Upper lobe of left lung (tissue), 4 donors: ENCODE measurements around the gene SIMC1.

Experiments
- EP300 ChIP-seq, 4 donors: sonication (generic); formaldehyde crosslinking; IDR thresholded peaks; one replicate each; pipeline ENCODE4 v1.5.1; 2017; ENCODE audit warnings: antibody characterized with exemption in 4 of 4, control low read depth in 2 of 4
- TF ChIP-seq, protein P1 (sequence below), 6 experiments: fragments of 450-650 bp in 4 of 6; fragments of 200-600 bp in 2 of 6; sonication (generic) in 2 of 6; IDR thresholded peaks; one replicate each; pipeline ENCODE4 v1.5.1; 2016 to 2019; ENCODE audit warnings: antibody characterized with exemption in 6 of 6

DNA sequence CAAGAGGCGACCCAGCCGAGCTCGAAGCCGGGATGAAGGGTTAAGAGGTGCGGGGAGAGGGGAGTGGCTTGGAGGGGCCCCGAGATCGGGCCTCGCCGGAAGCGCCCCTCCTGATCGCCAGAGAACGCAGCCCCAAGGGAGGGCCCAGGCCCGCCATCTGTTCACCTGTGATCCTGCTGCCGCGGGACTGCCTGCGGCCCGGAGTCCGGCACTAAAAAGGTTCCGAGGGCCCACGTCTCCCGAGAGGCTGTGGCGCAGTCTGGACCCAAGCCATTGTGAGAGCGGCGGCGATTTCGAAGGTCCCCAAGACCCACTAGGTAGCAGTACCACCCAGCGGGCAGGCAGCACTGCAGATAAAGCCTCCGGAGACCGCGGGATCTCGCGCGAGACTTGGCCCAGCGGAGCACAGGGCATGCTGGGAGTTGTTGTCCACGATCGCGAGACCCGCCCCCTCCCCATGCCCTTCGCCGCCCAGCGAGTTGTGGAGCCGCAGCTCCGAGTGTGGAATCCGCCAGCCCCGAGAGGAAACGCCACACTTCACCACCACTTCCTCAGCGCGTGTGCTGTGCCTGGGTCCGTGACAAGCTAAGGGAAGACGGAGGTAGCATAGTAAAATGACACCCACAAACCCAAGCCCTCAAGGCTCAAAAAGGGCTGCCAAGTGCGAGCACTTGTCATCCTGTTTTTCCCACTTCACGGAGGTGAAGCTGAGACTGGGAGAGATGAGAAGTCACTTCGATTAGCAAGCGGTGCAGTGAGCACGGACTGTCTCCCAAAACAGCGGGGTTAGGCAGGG is 123.4 kb downstream of the SIMC1 start, which contains the start of gene KIAA1191:
- TF ChIP-seq, protein P1, sequence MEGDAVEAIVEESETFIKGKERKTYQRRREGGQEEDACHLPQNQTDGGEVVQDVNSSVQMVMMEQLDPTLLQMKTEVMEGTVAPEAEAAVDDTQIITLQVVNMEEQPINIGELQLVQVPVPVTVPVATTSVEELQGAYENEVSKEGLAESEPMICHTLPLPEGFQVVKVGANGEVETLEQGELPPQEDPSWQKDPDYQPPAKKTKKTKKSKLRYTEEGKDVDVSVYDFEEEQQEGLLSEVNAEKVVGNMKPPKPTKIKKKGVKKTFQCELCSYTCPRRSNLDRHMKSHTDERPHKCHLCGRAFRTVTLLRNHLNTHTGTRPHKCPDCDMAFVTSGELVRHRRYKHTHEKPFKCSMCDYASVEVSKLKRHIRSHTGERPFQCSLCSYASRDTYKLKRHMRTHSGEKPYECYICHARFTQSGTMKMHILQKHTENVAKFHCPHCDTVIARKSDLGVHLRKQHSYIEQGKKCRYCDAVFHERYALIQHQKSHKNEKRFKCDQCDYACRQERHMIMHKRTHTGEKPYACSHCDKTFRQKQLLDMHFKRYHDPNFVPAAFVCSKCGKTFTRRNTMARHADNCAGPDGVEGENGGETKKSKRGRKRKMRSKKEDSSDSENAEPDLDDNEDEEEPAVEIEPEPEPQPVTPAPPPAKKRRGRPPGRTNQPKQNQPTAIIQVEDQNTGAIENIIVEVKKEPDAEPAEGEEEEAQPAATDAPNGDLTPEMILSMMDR (IDR thresholded peaks at IDR 0.05) = peak in 4 of 6 experiments; percentile 11 to 47 (median 20)
- TF ChIP-seq EP300 (IDR thresholded peaks at IDR 0.05) = peak in 1 of 4 donors; percentile 2
